BJ (cell line): ENCODE measurements around the gene SLC3A2. TPM values are rescaled to one million over a fixed set of nuclear protein-coding genes. Genes with fewer than 3 reads are reported as not detected.

Experiments
- CTCF ChIA-PET: fragments of 350-600 bp; formaldehyde crosslinking; extraction: SDS; loops from one replicate; lab custom pipeline; 2021; ENCODE audit warnings: antibody characterized with exemption, inconsistent platforms; lab: Yijun Ruan, JAX
- POLR2A ChIA-PET: fragments of 300-600 bp; sonication (Branson Sonifier 250); formaldehyde crosslinking; extraction: SDS; loops from one replicate; lab custom pipeline; 2021; ENCODE audit warnings: antibody characterized with exemption; lab: Charles Lee
- DNase-seq: peaks from one replicate; pipeline ENCODE4 v3.0.0-alpha.2; 2011; ENCODE audit warnings: low read depth
- H3K27me3 ChIP-seq: 2 replicates; pipeline ENCODE4 v1.6.0; 2011; ENCODE audit warnings: low read length; ENCODE audit not compliant: control insufficient read depth, insufficient read depth
- H3K36me3 ChIP-seq: 2 replicates; pipeline ENCODE4 v1.5.1; 2011; ENCODE audit warnings: low read length; ENCODE audit not compliant: control insufficient read depth, insufficient read depth
- H3K4me3 ChIP-seq: 2 replicates; pipeline ENCODE4 v1.5.1; 2011; ENCODE audit warnings: low read depth, mild to moderate bottlenecking, control low read depth, low read length
- polyA minus RNA-seq: library from RNA; depleted of rRNA, polyadenylated mRNA; stranded (reverse); fragments of >200 nt; gene quantifications from 2 replicates; pipeline ENCODE4 v1.2.3, GENCODE V29; 2011; rRNA and poly(A)+ RNA removed
- polyA plus RNA-seq: library from polyadenylated mRNA; depleted of rRNA; stranded (reverse); fragments of >200 nt; gene quantifications from 2 replicates; pipeline ENCODE4 v1.2.3, GENCODE V29; 2011; rRNA removed
- TF ChIP-seq, protein P1 (sequence below): IDR thresholded peaks from 2 replicates; pipeline ENCODE4 v1.5.1; 2011; ENCODE audit warnings: low read depth, mild to moderate bottlenecking, control low read depth, inconsistent platforms, low read length, moderate library complexity; ENCODE audit not compliant: insufficient read depth

The SLC3A2 gene
- 394 and 535 TPM in 2 replicates for polyA plus RNA-seq
- 156 and 232 TPM in 2 replicates for polyA minus RNA-seq

- H3K4me3 ChIP-seq = peak within 1 kb of the TSS; percentile 98
- H3K36me3 ChIP-seq = peaks cover 17% of the 10 kb centered on the region
- TF ChIP-seq, protein P1, sequence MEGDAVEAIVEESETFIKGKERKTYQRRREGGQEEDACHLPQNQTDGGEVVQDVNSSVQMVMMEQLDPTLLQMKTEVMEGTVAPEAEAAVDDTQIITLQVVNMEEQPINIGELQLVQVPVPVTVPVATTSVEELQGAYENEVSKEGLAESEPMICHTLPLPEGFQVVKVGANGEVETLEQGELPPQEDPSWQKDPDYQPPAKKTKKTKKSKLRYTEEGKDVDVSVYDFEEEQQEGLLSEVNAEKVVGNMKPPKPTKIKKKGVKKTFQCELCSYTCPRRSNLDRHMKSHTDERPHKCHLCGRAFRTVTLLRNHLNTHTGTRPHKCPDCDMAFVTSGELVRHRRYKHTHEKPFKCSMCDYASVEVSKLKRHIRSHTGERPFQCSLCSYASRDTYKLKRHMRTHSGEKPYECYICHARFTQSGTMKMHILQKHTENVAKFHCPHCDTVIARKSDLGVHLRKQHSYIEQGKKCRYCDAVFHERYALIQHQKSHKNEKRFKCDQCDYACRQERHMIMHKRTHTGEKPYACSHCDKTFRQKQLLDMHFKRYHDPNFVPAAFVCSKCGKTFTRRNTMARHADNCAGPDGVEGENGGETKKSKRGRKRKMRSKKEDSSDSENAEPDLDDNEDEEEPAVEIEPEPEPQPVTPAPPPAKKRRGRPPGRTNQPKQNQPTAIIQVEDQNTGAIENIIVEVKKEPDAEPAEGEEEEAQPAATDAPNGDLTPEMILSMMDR = peak; percentile 78
- peak; percentile 45 for DNase-seq
- POLR2A ChIA-PET = interaction anchor here (0.5 to 1.0 kb wide), 3 partner anchors 25 to 393 kb away, joined by 3 to 4 read pairs (median 4); no protein-coding TSS in a partner anchor
- CTCF ChIA-PET = interaction anchor here (0.6 to 6.6 kb wide), 15 partner anchors 12 to 735 kb away, joined by 3 to 43 read pairs (median 3); partner anchors contain the start of genes LRRN4CL, TAF6L and TMEM179B
- H3K27me3 ChIP-seq = no peaks in the 10 kb centered on the region
These were observed at the start of gene SLC3A2 for GRCh38 chr11:62880803-62881578. SLC3A2 (plus strand) TSS chr11:62880896; CDS start chr11:62881024, 128 bp downstream.

DNA sequence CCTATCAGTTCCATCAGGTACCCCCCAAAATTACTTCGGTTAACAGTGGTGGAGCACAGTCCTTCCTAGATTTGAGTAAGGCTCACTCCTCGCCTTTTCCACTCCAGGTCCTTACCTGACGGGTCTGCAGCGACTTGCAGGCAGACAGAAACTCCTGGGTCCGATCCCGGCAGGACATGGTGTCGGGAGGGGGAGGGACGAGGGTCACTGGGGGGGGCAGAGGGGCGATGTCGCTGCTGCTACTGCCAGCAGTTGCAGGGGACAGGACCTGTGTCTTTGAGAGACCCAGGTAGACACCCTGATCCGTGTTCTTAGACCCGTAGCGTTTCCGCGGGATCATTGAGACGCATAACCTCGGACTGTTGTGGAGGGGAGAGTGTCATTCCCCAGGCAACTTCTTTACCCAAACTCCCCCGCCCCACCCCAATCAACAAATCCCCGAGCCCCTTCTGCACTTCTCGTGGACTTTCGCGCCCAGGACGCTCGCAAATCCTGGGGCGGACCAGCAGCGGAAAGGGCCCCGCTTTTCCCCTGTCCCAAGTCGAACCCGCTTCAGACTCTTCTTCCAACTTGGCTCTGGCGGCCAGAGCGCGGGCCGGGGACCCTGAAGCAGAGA, 49.7 kb upstream of the SLC3A2 start:
- Histone ChIP-seq H3K36me3 (peaks cover 24% of the 10 kb centered on the region), H3K27me3 (no peaks in the 10 kb centered on the region), H3K4me3 (peak overlapping the region; percentile 92)
- DNase-seq = no peak
- TF ChIP-seq, protein P1 = no peak
- ChIA-PET CTCF (interaction anchor here (1.0 to 1.6 kb wide), 2 partner anchors 23 to 45 kb away, joined by 3 to 5 read pairs; no protein-coding TSS in a partner anchor), POLR2A (interaction anchor here (0.5 to 2.2 kb wide), 6 partner anchors 10 to 60 kb away, joined by 3 to 21 read pairs (median 6); partner anchors contain the start of gene TAF6L)

DNA sequence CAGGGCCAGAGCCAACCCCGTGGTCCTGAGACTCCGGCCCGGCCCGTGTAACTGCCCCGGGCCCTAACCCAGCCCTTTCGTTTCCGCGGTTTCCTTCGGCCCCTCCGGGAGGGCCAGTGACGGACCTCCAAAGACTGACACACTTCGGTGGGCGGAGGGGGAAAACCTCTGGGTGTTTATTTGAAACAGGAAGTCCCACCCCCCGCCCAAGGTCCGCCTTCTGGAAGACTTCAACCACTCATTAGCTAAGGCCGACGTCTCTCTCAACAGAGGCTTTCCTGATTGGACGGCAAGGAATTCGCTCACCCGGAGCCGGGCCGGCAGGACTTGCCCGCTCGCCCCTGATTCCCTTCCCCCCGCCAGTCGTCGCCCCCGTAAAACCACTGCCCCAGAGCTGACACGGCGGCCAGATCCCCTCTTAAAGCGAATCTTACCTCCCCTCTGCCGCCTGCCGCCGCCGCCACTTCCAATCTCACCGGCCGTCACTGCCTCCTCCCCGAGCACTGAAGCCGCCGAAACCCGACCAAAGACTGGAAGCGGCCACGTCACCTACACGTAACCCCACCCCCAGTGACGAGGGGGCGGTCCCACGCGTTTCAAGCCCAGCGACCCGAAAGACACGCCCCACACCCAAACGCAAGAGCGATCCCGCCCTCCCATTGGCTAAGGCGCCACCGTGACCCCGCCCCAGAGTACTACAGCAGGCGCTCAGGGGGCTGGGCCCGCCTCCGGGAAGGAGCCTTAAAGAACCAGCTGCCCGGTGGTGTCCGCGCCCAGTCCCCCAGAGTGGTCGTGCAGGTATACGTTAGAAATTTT, 49.0 kb upstream of the SLC3A2 start, which contains the start of gene STX5:
TSS of gene STX5 (minus strand) at position 532 of the 816 bp plus-strand sequence. CDS start 808 bp downstream, outside the sequence.
- peak within 1 kb of the TSS; percentile 92 for H3K4me3 ChIP-seq
- DNase-seq = peak; percentile 89
- H3K27me3 ChIP-seq = no peaks in the 10 kb centered on the region
- H3K36me3 ChIP-seq = peaks cover 24% of the 10 kb centered on the region
- TF ChIP-seq, protein P1 = no peak
- POLR2A ChIA-PET = interaction anchor here (0.5 to 2.2 kb wide), 10 partner anchors 9 to 1689 kb away, joined by 3 to 21 read pairs (median 4); partner anchors contain the start of gene TAF6L
- CTCF ChIA-PET = interaction anchor here (0.6 to 1.6 kb wide), 6 partner anchors 19 to 1829 kb away, joined by 3 to 5 read pairs (median 4); no protein-coding TSS in a partner anchor

DNA sequence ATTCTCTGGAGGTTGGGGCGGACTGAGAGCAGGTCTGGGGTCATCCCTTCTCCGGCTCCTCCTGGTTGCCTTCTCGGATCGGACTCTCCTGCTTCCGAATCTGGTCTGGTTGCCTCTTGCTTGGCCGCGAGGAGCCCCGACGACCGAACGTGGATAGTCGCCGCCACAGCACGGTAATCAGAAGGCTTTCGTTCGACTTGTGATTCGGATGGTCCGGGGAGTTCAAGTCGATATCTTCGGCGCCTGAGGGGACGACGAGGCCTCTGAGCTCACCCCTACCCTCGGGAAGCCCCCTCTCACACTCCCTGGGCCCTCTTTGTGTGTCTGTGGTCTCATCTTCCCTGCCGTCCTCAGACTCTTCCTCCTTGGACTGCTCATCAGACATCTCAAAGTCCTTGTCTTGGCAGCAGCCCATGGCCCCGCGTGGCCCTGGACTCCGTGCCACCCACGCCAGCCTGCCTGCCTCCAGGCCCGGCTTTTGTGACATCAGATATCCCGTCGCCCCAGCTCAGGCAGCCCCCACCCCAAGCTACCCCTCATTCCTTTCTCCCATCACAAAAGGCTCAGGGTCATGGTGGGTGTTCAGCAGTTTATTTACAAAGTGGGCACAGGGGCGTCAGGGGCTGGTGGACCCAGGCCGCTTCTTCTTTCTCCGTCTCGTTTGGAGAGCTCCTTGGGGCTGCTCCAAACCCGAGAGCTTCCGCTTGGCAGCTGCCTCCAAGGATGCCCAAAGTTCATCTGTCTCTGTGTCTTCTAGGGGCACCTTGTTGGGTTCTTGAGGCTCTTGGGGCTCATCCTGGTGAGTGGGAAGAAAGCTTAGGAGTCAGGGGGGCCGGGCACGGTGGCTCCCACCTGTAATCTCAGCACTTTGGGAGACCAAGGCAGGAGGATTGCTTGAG, 48.1 kb upstream of the SLC3A2 start, which contains the start of gene TEX54:
TSS of gene TEX54 (minus strand) at position 506 of the 899 bp plus-strand sequence.
- TF ChIP-seq, protein P1 = no peak
- Histone ChIP-seq H3K4me3 (peak within 1 kb of the TSS; percentile 92), H3K36me3 (peaks cover 16% of the 10 kb centered on the region), H3K27me3 (no peaks in the 10 kb centered on the region)
- no peak for DNase-seq
- POLR2A ChIA-PET = interaction anchor here (0.5 to 2.2 kb wide), 2 partner anchors 8 to 1690 kb away, joined by 4 to 21 read pairs; no protein-coding TSS in a partner anchor
- CTCF ChIA-PET = interaction anchor here (1.6 kb wide), 1 partner anchor 25 kb away, joined by 5 read pairs; no protein-coding TSS in a partner anchor
